GM12878 (cell line): ENCODE data around the gene WWTR1. TPM values are rescaled to one million over a fixed set of nuclear protein-coding genes. Genes with fewer than 3 reads are reported as not detected.

ENCODE experiments used
- ATAC-seq: fragments of 200-7000 bp; cut with Tn5 transposase; 3 replicates; pipeline ENCODE4 v1.9.1; 2020; ENCODE audit warnings: mild to moderate bottlenecking, moderate library complexity
- BruUV-seq: library from RNA; stranded (reverse); fragments of 400-500 nt; replicated peaks from 2 replicates; lab custom pipeline; 2021; lab: Mats Ljungman, UMichigan
- CTCF ChIA-PET: fragments of 300-600 bp; sonication (Branson Sonifier 250); formaldehyde crosslinking; extraction: SDS; loops from one replicate; lab custom pipeline; 2021; ENCODE audit warnings: inconsistent platforms; lab: Yijun Ruan, JAX
- POLR2A ChIA-PET: fragments of 350-600 bp; formaldehyde crosslinking; extraction: SDS; loops from one replicate; lab custom pipeline; 2021; ENCODE audit warnings: inconsistent platforms; lab: Charles Lee
- RAD21 ChIA-PET: fragments of 300-600 bp; sonication (Branson Sonifier 250); formaldehyde crosslinking; loops from one replicate; lab custom pipeline; 2023; ENCODE audit warnings: antibody characterized with exemption; ENCODE audit not compliant: unreplicated experiment; lab: Charles Lee
- SMC1A ChIA-PET: fragments of 300-600 bp; sonication (Branson Sonifier 250); formaldehyde crosslinking; loops from one replicate; lab custom pipeline; 2023; ENCODE audit not compliant: unreplicated experiment, uncharacterized antibody; lab: Charles Lee
- DNase-seq: peaks from one replicate; pipeline ENCODE4 v3.0.0-alpha.2; 2011; ENCODE audit warnings: low read depth, low spot score
- FAIRE-seq: peaks from 3 replicates; lab custom pipeline; 2011; peaks lifted over from hg19 to GRCh38; lab: Jason Lieb, UNC
- H2AFZ ChIP-seq: 2 replicates; pipeline ENCODE4 v1.6.0; 2011; ENCODE audit warnings: low read depth, low read length, control low read depth; ENCODE audit not compliant: control insufficient read depth
- H3K27ac ChIP-seq: 2 replicates; pipeline ENCODE4 v1.5.1; 2011; ENCODE audit warnings: control low read depth; ENCODE audit not compliant: control insufficient read depth, insufficient read depth
- H3K27me3 ChIP-seq, 2 experiments: replicated peaks in 1 of 2; 2 replicates each; pipeline versions ENCODE4 v1.6.0 to v1.6.1; 2011; ENCODE audit warnings: low read length in 1 of 2; ENCODE audit not compliant: control insufficient read depth in 2 of 2, insufficient read depth in 2 of 2
- H3K36me3 ChIP-seq, 2 experiments: 2 replicates each; pipeline ENCODE4 v1.5.1; 2011; ENCODE audit warnings: low read length in 1 of 2; ENCODE audit not compliant: control insufficient read depth in 2 of 2, insufficient read depth in 2 of 2
- H3K4me1 ChIP-seq: 2 replicates; pipeline ENCODE4 v1.6.1; 2011; ENCODE audit warnings: mild to moderate bottlenecking, low read length, moderate library complexity, mixed read lengths; ENCODE audit not compliant: control insufficient read depth, insufficient read depth
- H3K4me2 ChIP-seq: 2 replicates; pipeline ENCODE4 v1.6.0; 2011; ENCODE audit warnings: control low read depth; ENCODE audit not compliant: control insufficient read depth, insufficient read depth
- H3K4me3 ChIP-seq: fragments of 200-600 bp; sonication (generic); 2 replicates; pipeline ENCODE4 v1.5.1; 2016
- H3K79me2 ChIP-seq: 2 replicates; pipeline ENCODE4 v1.6.0; 2011; ENCODE audit warnings: low read length; ENCODE audit not compliant: control insufficient read depth, insufficient read depth
- H3K9ac ChIP-seq: 2 replicates; pipeline ENCODE4 v1.8.0; 2011; ENCODE audit warnings: low read length, control low read depth, mixed read lengths; ENCODE audit not compliant: control insufficient read depth, insufficient read depth
- H3K9me3 ChIP-seq: replicated peaks from 3 replicates; pipeline ENCODE4 v1.5.1; 2011; ENCODE audit warnings: mild to moderate bottlenecking, low read length; ENCODE audit not compliant: control insufficient read depth, insufficient read depth
- H4K20me1 ChIP-seq: 2 replicates; pipeline ENCODE4 v1.6.0; 2011; ENCODE audit not compliant: control insufficient read depth, insufficient read depth
- CTCF ChIP-seq, 3 experiments: IDR thresholded peaks in 2 of 3; conservative IDR thresholded peaks in 1 of 3; 2 replicates each; pipeline ENCODE4 v1.5.1; 2011; ENCODE audit warnings: low read depth in 3 of 3, low read length in 3 of 3, mild to moderate bottlenecking in 3 of 3, control low read depth in 2 of 3, moderate library complexity in 2 of 3, inconsistent platforms in 1 of 3, mixed read lengths in 1 of 3; ENCODE audit not compliant: control insufficient read depth in 2 of 3, insufficient read depth in 1 of 3; ENCODE audit errors: extremely low read depth in 1 of 3
- EP300 ChIP-seq, 2 experiments: fragments of 150-350 bp in 1 of 2; IDR thresholded peaks; 2 replicates each; pipeline ENCODE4 v1.6.1; 2011 to 2012; ENCODE audit warnings: low read depth in 2 of 2, low read length in 2 of 2, borderline replicate concordance in 1 of 2, improper control_type of control experiment in 1 of 2, inconsistent platforms in 1 of 2; ENCODE audit not compliant: control insufficient read depth in 1 of 2
- HDGF ChIP-seq: fragments of 450-650 bp; IDR thresholded peaks from 2 replicates; pipeline ENCODE4 v1.6.1; 2016; ENCODE audit warnings: antibody characterized with exemption
- JUND ChIP-seq: IDR thresholded peaks from 2 replicates; pipeline ENCODE4 v1.6.1; 2012; ENCODE audit warnings: low read depth, mild to moderate bottlenecking, low read length, improper control_type of control experiment, moderate library complexity
- KLF5 ChIP-seq: fragments of 450-650 bp; IDR thresholded peaks from 2 replicates; pipeline ENCODE4 v1.6.1; 2014; ENCODE audit warnings: mild to moderate bottlenecking; ENCODE audit not compliant: partially characterized antibody
- MAX ChIP-seq: IDR thresholded peaks from 2 replicates; pipeline ENCODE4 v1.6.1; 2012; ENCODE audit warnings: low read depth, low read length, improper control_type of control experiment
- MXI1 ChIP-seq: fragments of 150-350 bp; IDR thresholded peaks from 2 replicates; pipeline ENCODE4 v1.6.1; 2011; ENCODE audit warnings: low read depth, mild to moderate bottlenecking, inconsistent platforms, low read length, improper control_type of control experiment
- NR2C2 ChIP-seq: IDR thresholded peaks from 2 replicates; pipeline ENCODE4 v1.6.1; 2011; ENCODE audit warnings: borderline replicate concordance, low read depth; ENCODE audit not compliant: control insufficient read depth, insufficient read length
- PAX5 ChIP-seq: IDR thresholded peaks from 2 replicates; pipeline ENCODE4 v1.6.1; 2011; ENCODE audit warnings: low read depth, low read length, borderline replicate concordance
- RUNX3 ChIP-seq: IDR thresholded peaks from 2 replicates; pipeline ENCODE4 v1.6.1; 2012; ENCODE audit warnings: low read length, inconsistent platforms
- SP1 ChIP-seq: IDR thresholded peaks from one replicate; pipeline ENCODE4 v1.6.1; 2011; ENCODE audit warnings: low read depth, low read length
- SPI1 ChIP-seq: IDR thresholded peaks from 2 replicates; pipeline ENCODE4 v1.6.1; 2011; ENCODE audit warnings: low read depth, mild to moderate bottlenecking, low read length, moderate library complexity, borderline replicate concordance; ENCODE audit not compliant: insufficient read depth
- SRF ChIP-seq, 2 experiments: IDR thresholded peaks; 2 replicates each; pipeline ENCODE4 v1.6.1; 2011; ENCODE audit warnings: low read depth in 2 of 2, low read length in 2 of 2, mild to moderate bottlenecking in 1 of 2, moderate library complexity in 1 of 2
- STAT1 ChIP-seq: fragments of 450-650 bp; conservative IDR thresholded peaks from 2 replicates; pipeline ENCODE4 v1.6.1; 2014; ENCODE audit warnings: antibody characterized with exemption, mild to moderate bottlenecking
- YY1 ChIP-seq: IDR thresholded peaks from 2 replicates; pipeline ENCODE4 v1.6.1; 2011; ENCODE audit warnings: low read depth, mild to moderate bottlenecking, low read length
- ZNF207 ChIP-seq: fragments of 450-650 bp; IDR thresholded peaks from 2 replicates; pipeline ENCODE4 v1.6.1; 2014; ENCODE audit warnings: antibody characterized with exemption, mild to moderate bottlenecking, borderline replicate concordance
- WGBS: methylation state at CpG from one replicate; pipeline ENCODE4 v1.1.6; 2016; ENCODE audit warnings: low lambda C conversion rate; ENCODE audit not compliant: insufficient replicate concordance, insufficient coverage; ENCODE audit errors: missing lambda C conversion rate; 5-methylcytosine and 5-hydroxymethylcytosine counted together
- in situ Hi-C: fragments of 300-500 bp; cut with MboI; formaldehyde crosslinking; loops from 9 replicates; pipeline ENCODE4 v1.14.3; 2018; ENCODE audit warnings: mixed read lengths
- intact Hi-C: fragments of 100-400 bp; cut with micrococcal nuclease; formaldehyde crosslinking; loops from one replicate; pipeline ENCODE4 v1.14.2; 2022; ENCODE audit not compliant: unreplicated experiment
- polyA plus RNA-seq, 11 experiments: library from polyadenylated mRNA; depleted of rRNA in 4 of 11; unstranded in 6 of 11; stranded (reverse) in 5 of 11; fragments of >200 nt; fragmentation: Nextera tagmentation in 4 of 11; fragmentation: Illumina TruSeq in 1 of 11; extraction: Ambion mirVana in 4 of 11; extraction: Trizol in 1 of 11; gene quantifications; 1 replicate in 1 of 11; 2 replicates in 10 of 11; pipeline versions ENCODE4 v1.2.1 to v1.2.3, GENCODE V29; 2011 to 2016; ENCODE audit warnings: inconsistent platforms in 2 of 11, missing spikeins in 2 of 11, low read depth in 1 of 11
- total RNA-seq, 4 experiments: library from RNA; depleted of rRNA in 3 of 4; stranded (reverse); fragments of >200 nt in 3 of 4; fragmentation: Illumina TruSeq in 1 of 4; extraction: Trizol in 1 of 4; gene quantifications; 2 replicates each; pipeline versions ENCODE4 v1.2.1 to v1.2.3, GENCODE V29; 2013 to 2021
- TF ChIP-seq, protein P1 (sequence below): fragments of 450-650 bp; IDR thresholded peaks from 2 replicates; pipeline ENCODE4 v1.6.1; 2017; ENCODE audit warnings: mild to moderate bottlenecking

Gene WWTR1
- total and polyA plus RNA-seq, 10 of the 15 experiments (the other 5 are each of a cell fraction or from before 2014, with no cell fraction given), result 2.5 to 18.5 (median 5.8) TPM

- no peak for TF ChIP-seq MAX
These were observed 32.0 kb downstream of the WWTR1 start (continued) for GRCh38 chr3:149625795-149626194.

DNA sequence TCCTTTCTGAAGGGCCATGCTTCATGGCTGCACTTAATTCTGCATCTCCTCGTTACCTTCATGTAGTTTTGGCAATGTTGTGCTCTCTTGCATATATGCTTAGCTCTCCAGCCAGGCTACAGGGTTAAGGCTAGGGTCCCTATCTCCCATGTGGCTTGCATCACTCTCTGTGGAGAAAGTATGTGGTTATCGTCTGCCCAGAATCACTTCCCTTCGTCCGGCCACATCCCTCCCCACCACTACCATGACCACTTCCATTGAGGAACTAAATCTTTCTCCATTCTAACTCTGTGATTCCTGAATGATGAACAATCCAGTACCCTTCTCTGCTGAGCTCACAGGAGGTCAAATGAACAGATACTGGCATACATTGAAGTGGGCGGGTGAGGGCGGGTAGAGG, 34.0 kb downstream of the WWTR1 start:
- H3K4me2 ChIP-seq, result no peak overlapping the region
- FAIRE-seq, result no peak
- ChIA-PET POLR2A (interaction anchor here (0.7 to 1.5 kb wide), 3 partner anchors 11 to 45 kb away, joined by 3 to 9 read pairs (median 3); no protein-coding TSS in a partner anchor), SMC1A (interaction anchor here (1.1 to 2.9 kb wide), 8 partner anchors 9 to 55 kb away, joined by 3 to 11 read pairs (median 4); no protein-coding TSS in a partner anchor), CTCF (interaction anchor here (0.5 to 2.0 kb wide), 8 partner anchors 9 to 851 kb away, joined by 3 to 7 read pairs (median 4); no protein-coding TSS in a partner anchor), RAD21 (interaction anchor here (1.0 to 2.3 kb wide), 8 partner anchors 14 to 55 kb away, joined by 3 to 8 read pairs (median 3); partner anchors contain the start of gene WWTR1)
- WGBS, result 86% methylated on average over 6 of the region's 6 CpGs
- H3K9me3 ChIP-seq, result no peaks in the 10 kb centered on the region; the same call in 2 of the 3 replicates
- intact Hi-C loops (loop anchor here (5.0 kb wide), 1 partner anchor 42 kb away; no protein-coding TSS in a partner anchor), in situ Hi-C loops (no loop called here)
- no peak overlapping the region for H3K9ac ChIP-seq
- DNase-seq, result no peak
- no peak overlapping the region for H3K27ac ChIP-seq
- ATAC-seq, result peak; percentile 24
- no peaks in the 10 kb centered on the region for H4K20me1 ChIP-seq
- H3K4me3 ChIP-seq, result no peak overlapping the region
- H3K27me3 ChIP-seq, result no peaks in the 10 kb centered on the region
- BruUV-seq, result no TSS peak
- peaks cover 9% of the 10 kb centered on the region for H3K79me2 ChIP-seq
- H3K36me3 ChIP-seq, result no peaks in the 10 kb centered on the region; a peak in 1 of 4 replicates
- H2AFZ ChIP-seq, result no peak overlapping the region
- H3K4me1 ChIP-seq, result peaks cover 14% of the 10 kb centered on the region
- TF ChIP-seq SPI1 (peak; percentile 52; the same call in 1 of the 2 replicates), YY1 (no peak), NR2C2 (no peak), HDGF (no peak), CTCF (IDR thresholded peaks at IDR 0.05 in 2 of 3, conservative IDR thresholded peaks at IDR 0.05 in 1 of 3; ENCODE audit: control insufficient read depth in 2 of 3, extremely low read depth in 1 of 3, insufficient read depth in 1 of 3, low read depth in 3 of 3, low read length in 3 of 3) (no peak), PAX5 (0 out of 2 replicates have a peak, but pooled peaks have one; percentile 26), SRF (IDR thresholded peaks at IDR 0.05; ENCODE audit: low read depth in 2 of 2, low read length in 2 of 2) (no peak), JUND (no peak), KLF5 (no peak), ZNF207 (no peak), STAT1 (no peak), EP300 (IDR thresholded peaks at IDR 0.05; ENCODE audit: borderline replicate concordance in 1 of 2, control insufficient read depth in 1 of 2, low read depth in 2 of 2, low read length in 2 of 2) (no peak), SP1 (no peak), RUNX3 (peak; percentile 70), MXI1 (no peak)
- TF ChIP-seq, protein P1, sequence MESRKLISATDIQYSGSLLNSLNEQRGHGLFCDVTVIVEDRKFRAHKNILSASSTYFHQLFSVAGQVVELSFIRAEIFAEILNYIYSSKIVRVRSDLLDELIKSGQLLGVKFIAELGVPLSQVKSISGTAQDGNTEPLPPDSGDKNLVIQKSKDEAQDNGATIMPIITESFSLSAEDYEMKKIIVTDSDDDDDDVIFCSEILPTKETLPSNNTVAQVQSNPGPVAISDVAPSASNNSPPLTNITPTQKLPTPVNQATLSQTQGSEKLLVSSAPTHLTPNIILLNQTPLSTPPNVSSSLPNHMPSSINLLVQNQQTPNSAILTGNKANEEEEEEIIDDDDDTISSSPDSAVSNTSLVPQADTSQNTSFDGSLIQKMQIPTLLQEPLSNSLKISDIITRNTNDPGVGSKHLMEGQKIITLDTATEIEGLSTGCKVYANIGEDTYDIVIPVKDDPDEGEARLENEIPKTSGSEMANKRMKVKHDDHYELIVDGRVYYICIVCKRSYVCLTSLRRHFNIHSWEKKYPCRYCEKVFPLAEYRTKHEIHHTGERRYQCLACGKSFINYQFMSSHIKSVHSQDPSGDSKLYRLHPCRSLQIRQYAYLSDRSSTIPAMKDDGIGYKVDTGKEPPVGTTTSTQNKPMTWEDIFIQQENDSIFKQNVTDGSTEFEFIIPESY, result no peak
